Neural crest cell (in vitro differentiated cells): ENCODE results near the gene RAP1A. TPM values are rescaled to one million over a fixed set of nuclear protein-coding genes. Genes with fewer than 3 reads are reported as not detected.

Experiments
- DNase-seq: peaks from one replicate; pipeline ENCODE4 v3.0.0; 2021; ENCODE audit warnings: low read depth, mixed read lengths, low spot score
- H3K27ac Mint-ChIP-seq: one replicate; pipeline ENCODE4 v1.8.0; 2021; ENCODE audit warnings: mild to moderate bottlenecking, mixed read lengths; ENCODE audit not compliant: unreplicated experiment
- H3K27me3 Mint-ChIP-seq: 2 replicates; pipeline ENCODE4 v1.8.0; 2021; ENCODE audit warnings: low read depth, mild to moderate bottlenecking, mixed read lengths
- H3K36me3 Mint-ChIP-seq: 2 replicates; pipeline ENCODE4 v1.8.0; 2021; ENCODE audit warnings: low read depth, mild to moderate bottlenecking, mixed read lengths
- H3K4me1 Mint-ChIP-seq: 2 replicates; pipeline ENCODE4 v1.8.0; 2021; ENCODE audit warnings: mixed read lengths
- H3K4me3 Mint-ChIP-seq: one replicate; pipeline ENCODE4 v1.8.0; 2021; ENCODE audit warnings: mild to moderate bottlenecking, mixed read lengths
- H3K9me3 Mint-ChIP-seq: 2 replicates; pipeline ENCODE4 v1.8.0; 2021; ENCODE audit warnings: mixed read lengths
- CTCF ChIP-seq: fragments of 200-600 bp; sonication (generic); conservative IDR thresholded peaks from 2 replicates; pipeline ENCODE4 v1.5.0; 2021; ENCODE audit warnings: antibody characterized with exemption, mild to moderate bottlenecking
- total RNA-seq: library from RNA; stranded (reverse); gene quantifications from 2 replicates; pipeline ENCODE4 v1.2.1, GENCODE V29; 2021

The RAP1A gene
- total RNA-seq, 1 donor from 2014 or later: 32.5 TPM

- no peaks in the 10 kb centered on the region for H3K36me3 Mint-ChIP-seq
- DNase-seq: no peak
- peaks cover 3% of the 10 kb centered on the region for H3K27me3 Mint-ChIP-seq
- no peaks in the 10 kb centered on the region for H3K9me3 Mint-ChIP-seq
- H3K27ac Mint-ChIP-seq: no peak overlapping the region
- no peak for TF ChIP-seq CTCF
- H3K4me1 Mint-ChIP-seq: peaks cover 25% of the 10 kb centered on the region
- H3K4me3 Mint-ChIP-seq: no peak overlapping the region
Observed at GRCh38 chr1:111593403-111594305, 25.9 kb upstream of the RAP1A start.

GRCh38 chr1:111594306-111594693 lies 25.3 kb upstream of the RAP1A start:
- H3K9me3 Mint-ChIP-seq: no peaks in the 10 kb centered on the region
- no peak for DNase-seq
- H3K36me3 Mint-ChIP-seq: no peaks in the 10 kb centered on the region
- no peak overlapping the region for H3K27ac Mint-ChIP-seq
- TF ChIP-seq CTCF: no peak
- no peak overlapping the region for H3K4me3 Mint-ChIP-seq
- peaks cover 25% of the 10 kb centered on the region for H3K4me1 Mint-ChIP-seq
- peaks cover 3% of the 10 kb centered on the region for H3K27me3 Mint-ChIP-seq

GRCh38 chr1:111595807-111596206 lies 23.8 kb upstream of the RAP1A start:
- H3K27me3 Mint-ChIP-seq: peaks cover 3% of the 10 kb centered on the region
- no peaks in the 10 kb centered on the region for H3K9me3 Mint-ChIP-seq
- H3K4me3 Mint-ChIP-seq: no peak overlapping the region
- H3K27ac Mint-ChIP-seq: no peak overlapping the region
- DNase-seq: no peak
- H3K36me3 Mint-ChIP-seq: no peaks in the 10 kb centered on the region
- H3K4me1 Mint-ChIP-seq: peaks cover 25% of the 10 kb centered on the region
- no peak for TF ChIP-seq CTCF

- H3K27me3 Mint-ChIP-seq: peaks cover 3% of the 10 kb centered on the region
- no peaks in the 10 kb centered on the region for H3K9me3 Mint-ChIP-seq
- H3K36me3 Mint-ChIP-seq: no peaks in the 10 kb centered on the region
- no peak for TF ChIP-seq CTCF
- peaks cover 25% of the 10 kb centered on the region for H3K4me1 Mint-ChIP-seq
- H3K27ac Mint-ChIP-seq: no peak overlapping the region
- no peak for DNase-seq
- no peak overlapping the region for H3K4me3 Mint-ChIP-seq
Observed at GRCh38 chr1:111596499-111596898, 23.1 kb upstream of the RAP1A start.

- Mint-ChIP-seq H3K9me3 (no peaks in the 10 kb centered on the region), H3K4me3 (no peak overlapping the region), H3K27me3 (peaks cover 3% of the 10 kb centered on the region), H3K4me1 (peaks cover 20% of the 10 kb centered on the region), H3K27ac (no peak overlapping the region), H3K36me3 (no peaks in the 10 kb centered on the region)
- no peak for TF ChIP-seq CTCF
- no peak for DNase-seq
Observed at GRCh38 chr1:111597426-111597825, 22.2 kb upstream of the RAP1A start.
